Measurements from ENCODE around the gene CADM4.
"Not testable (repeated sequence)": the region's sequence is repeated elsewhere in the genome, so short reads cannot be mapped to it uniquely, and the experiment has no call there.

The CADM4 gene

GRCh38 chr19:43639519-43640423 lies at the start of gene CADM4:
Gene CADM4, minus strand, starts transcription at chr19:43639850. Its CDS starts 60 bp downstream, at chr19:43639790.
- peak in 35 of 51 donors; percentile 13 to 74 (median 46) for DNase-seq

- DNase-seq, result no peak
Observed at GRCh38 chr19:43688059-43688701, 48.5 kb upstream of the CADM4 start.

- peak in 20 of 51 donors; percentile 5 to 65 (median 24) for DNase-seq
Observed at GRCh38 chr19:43687660-43687997, 48.0 kb upstream of the CADM4 start.

- no peak for DNase-seq
Observed at GRCh38 chr19:43684326-43684725, 44.7 kb upstream of the CADM4 start.

- no peak for DNase-seq
Observed at GRCh38 chr19:43683905-43684304, 44.3 kb upstream of the CADM4 start.

- no peak for DNase-seq
Observed at GRCh38 chr19:43682824-43683661, 43.4 kb upstream of the CADM4 start.

- DNase-seq, result not testable (repeated sequence)
Observed at GRCh38 chr19:43682269-43682668, 42.6 kb upstream of the CADM4 start.

GRCh38 chr19:43681821-43682220 lies 42.2 kb upstream of the CADM4 start:
- DNase-seq, result no peak

- DNase-seq, result no peak
Observed at GRCh38 chr19:43678512-43679261, 39.0 kb upstream of the CADM4 start.

GRCh38 chr19:43675906-43676305 lies 36.3 kb upstream of the CADM4 start:
- DNase-seq, result no peak

- DNase-seq, result no peak
Observed at GRCh38 chr19:43675269-43675879, 35.7 kb upstream of the CADM4 start.

GRCh38 chr19:43674596-43674995 lies 34.9 kb upstream of the CADM4 start:
- no peak for DNase-seq

GRCh38 chr19:43674183-43674582 lies 34.5 kb upstream of the CADM4 start:
- no peak for DNase-seq

GRCh38 chr19:43673637-43674036 lies 34.0 kb upstream of the CADM4 start:
- no peak for DNase-seq

GRCh38 chr19:43672061-43672679 lies 32.5 kb upstream of the CADM4 start:
- no peak for DNase-seq

GRCh38 chr19:43668406-43669109 lies 28.9 kb upstream of the CADM4 start:
- peak; percentile 52 to 100 (median 96) for DNase-seq

- DNase-seq, result peak in 9 of 51 donors; percentile 47 to 99 (median 86)
Observed at GRCh38 chr19:43667876-43668405, 28.3 kb upstream of the CADM4 start.

- DNase-seq, result peak in 2 of 51 donors; percentile 5 to 30
Observed at GRCh38 chr19:43667126-43667875, 27.7 kb upstream of the CADM4 start.
